Measurements from ENCODE around the gene TMEM209.

Gene TMEM209

DNA sequence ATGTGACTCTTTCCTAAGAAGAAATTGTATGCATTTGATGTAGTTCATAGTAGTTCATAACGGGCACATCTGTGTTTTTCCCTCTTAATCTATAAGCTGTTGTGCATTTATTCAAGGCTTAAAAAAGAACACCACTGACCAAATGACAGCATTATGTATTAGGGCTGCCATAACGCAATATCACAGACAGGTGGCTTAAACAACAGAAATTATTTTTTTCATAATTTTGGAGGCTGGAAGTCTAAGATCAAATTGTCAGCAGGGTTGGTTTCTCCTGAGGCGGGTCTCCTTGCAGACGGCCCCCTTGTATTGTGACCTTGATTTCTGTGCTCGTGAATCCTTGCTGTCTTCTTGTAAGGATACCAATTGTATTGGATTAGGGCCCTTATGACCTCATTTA is 1.8 kb upstream of the TMEM209 start:
- Histone ChIP-seq H3K27ac (ENCODE audit: low read length, poor library complexity, severe bottlenecking) (no peak overlapping the region), H3K4me1 (ENCODE audit: control insufficient read depth, insufficient read depth, low read depth, low read length) (peaks cover 4% of the 10 kb centered on the region), H3K23ac (ENCODE audit: low read length in 2 of 2) (no peak overlapping the region), H4K91ac (ENCODE audit: low read length) (no peak overlapping the region), H2AFZ (ENCODE audit: low read depth, low read length) (no peak overlapping the region), H2BK120ac (ENCODE audit: low read depth, low read length) (no peak overlapping the region), H2BK15ac (ENCODE audit: low read depth, poor library complexity, severe bottlenecking) (no peak overlapping the region), H3K14ac (ENCODE audit: low read length in 2 of 2) (no peak overlapping the region), H3K4me2 (ENCODE audit: low read length, poor library complexity, severe bottlenecking) (no peak overlapping the region), H3K36me3 (ENCODE audit: control insufficient read depth in 1 of 2, insufficient read depth in 2 of 2, low read depth in 1 of 2, low read length in 2 of 2) (peaks cover 0 to 17% of the 10 kb centered on the region in 2 experiments), H2AK5ac (ENCODE audit: low read length, severe bottlenecking) (no peak overlapping the region), H4K8ac (ENCODE audit: low read length) (no peak overlapping the region), H2BK12ac (ENCODE audit: low read length in 2 of 2) (no peak overlapping the region), H3K4ac (ENCODE audit: low read depth in 1 of 2, low read length in 2 of 2) (no peak overlapping the region), H3K9me3 (ENCODE audit: control insufficient read depth, low read length) (no peaks in the 10 kb centered on the region), H2BK5ac (ENCODE audit: low read depth, low read length, poor library complexity, severe bottlenecking) (no peak overlapping the region), H3K9ac (ENCODE audit: low read length) (peak overlapping the region; percentile 52), H3K27me3 (ENCODE audit: control insufficient read depth in 1 of 2, insufficient read depth in 1 of 2, low read length in 2 of 2) (no peaks in the 10 kb centered on the region), H3K18ac (ENCODE audit: low read depth in 1 of 2, low read length in 2 of 2) (no peak overlapping the region), H3K4me3 (ENCODE audit: insufficient read depth in 1 of 2, low read depth in 1 of 2, low read length in 2 of 2) (no peak overlapping the region), H3K79me1 (replicated peaks; ENCODE audit: low read length, poor library complexity, severe bottlenecking) (peaks cover 3% of the 10 kb centered on the region)
- 100% methylated on average over 3 of the region's 5 CpGs for WGBS
- no peak for DNase-seq

DNA sequence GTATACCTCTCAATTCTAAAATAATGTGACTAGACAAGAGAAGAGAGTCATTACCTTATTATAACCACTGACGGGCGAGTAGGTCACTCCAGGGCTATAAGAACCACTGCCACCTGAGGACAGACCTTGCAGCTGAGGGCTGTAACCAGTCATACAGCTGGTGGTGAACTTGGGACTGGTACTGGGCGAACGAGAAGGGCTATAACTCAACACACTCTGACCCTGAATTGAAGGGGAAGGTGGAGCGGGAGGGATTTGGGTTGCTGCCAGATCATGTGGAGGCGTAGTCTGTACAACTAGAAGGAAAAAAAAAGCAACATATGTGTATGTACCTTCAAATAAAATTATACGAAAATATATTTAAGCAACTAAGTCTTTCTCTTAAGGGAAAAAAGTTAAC is 3.4 kb downstream of the TMEM209 start:
- Histone ChIP-seq H3K79me1 (replicated peaks; ENCODE audit: low read length, poor library complexity, severe bottlenecking) (peaks cover 9% of the 10 kb centered on the region), H2BK12ac (ENCODE audit: low read length in 2 of 2) (no peak overlapping the region), H2BK5ac (ENCODE audit: low read depth, low read length, poor library complexity, severe bottlenecking) (no peak overlapping the region), H4K91ac (ENCODE audit: low read length) (no peak overlapping the region), H2AK5ac (ENCODE audit: low read length, severe bottlenecking) (no peak overlapping the region), H3K27ac (ENCODE audit: low read length, poor library complexity, severe bottlenecking) (no peak overlapping the region), H2BK15ac (ENCODE audit: low read depth, poor library complexity, severe bottlenecking) (no peak overlapping the region), H3K9me3 (ENCODE audit: control insufficient read depth, low read length) (no peaks in the 10 kb centered on the region), H3K4me2 (ENCODE audit: low read length, poor library complexity, severe bottlenecking) (no peak overlapping the region), H3K18ac (ENCODE audit: low read depth in 1 of 2, low read length in 2 of 2) (no peak overlapping the region), H2BK120ac (ENCODE audit: low read depth, low read length) (no peak overlapping the region), H3K4ac (ENCODE audit: low read depth in 1 of 2, low read length in 2 of 2) (no peak overlapping the region), H3K23ac (ENCODE audit: low read length in 2 of 2) (no peak overlapping the region), H3K14ac (ENCODE audit: low read length in 2 of 2) (no peak overlapping the region), H2AFZ (ENCODE audit: low read depth, low read length) (no peak overlapping the region), H4K8ac (ENCODE audit: low read length) (no peak overlapping the region), H3K27me3 (ENCODE audit: control insufficient read depth in 1 of 2, insufficient read depth in 1 of 2, low read length in 2 of 2) (no peaks in the 10 kb centered on the region), H3K4me1 (ENCODE audit: control insufficient read depth, insufficient read depth, low read depth, low read length) (peaks cover 3% of the 10 kb centered on the region), H3K9ac (ENCODE audit: low read length) (no peak overlapping the region), H3K4me3 (ENCODE audit: insufficient read depth in 1 of 2, low read depth in 1 of 2, low read length in 2 of 2) (no peak overlapping the region), H3K36me3 (ENCODE audit: control insufficient read depth in 1 of 2, insufficient read depth in 2 of 2, low read depth in 1 of 2, low read length in 2 of 2) (peaks cover 4 to 60% of the 10 kb centered on the region in 2 experiments)
- 90% methylated on average over 4 of the region's 7 CpGs for WGBS
- no peak for DNase-seq

DNA sequence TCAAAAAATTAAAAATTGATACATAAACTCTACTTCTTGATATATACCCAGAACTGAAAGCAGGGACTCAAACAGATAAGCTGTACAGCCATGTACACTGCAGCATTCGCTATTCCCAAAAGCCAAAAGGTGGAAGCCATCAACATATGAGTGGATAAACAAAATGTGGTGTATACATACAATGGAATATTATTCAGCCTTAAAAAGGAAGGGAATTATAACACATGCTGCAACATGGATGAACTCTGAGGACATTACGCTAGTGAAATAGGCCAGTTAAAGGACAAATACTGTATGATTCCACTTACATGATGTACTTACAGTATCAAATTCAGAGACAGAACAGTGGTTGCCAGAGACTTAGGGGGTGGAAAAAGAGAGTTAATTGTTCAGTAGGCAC is 8.1 kb downstream of the TMEM209 start:
- Histone ChIP-seq H4K91ac (ENCODE audit: low read length) (no peak overlapping the region), H2AK5ac (ENCODE audit: low read length, severe bottlenecking) (no peak overlapping the region), H3K27ac (ENCODE audit: low read length, poor library complexity, severe bottlenecking) (no peak overlapping the region), H3K9me3 (ENCODE audit: control insufficient read depth, low read length) (no peaks in the 10 kb centered on the region), H3K79me1 (replicated peaks; ENCODE audit: low read length, poor library complexity, severe bottlenecking) (peaks cover 5% of the 10 kb centered on the region), H2BK120ac (ENCODE audit: low read depth, low read length) (no peak overlapping the region), H3K9ac (ENCODE audit: low read length) (no peak overlapping the region), H2BK15ac (ENCODE audit: low read depth, poor library complexity, severe bottlenecking) (no peak overlapping the region), H3K36me3 (ENCODE audit: control insufficient read depth in 1 of 2, insufficient read depth in 2 of 2, low read depth in 1 of 2, low read length in 2 of 2) (peaks cover 6 to 65% of the 10 kb centered on the region in 2 experiments), H3K23ac (ENCODE audit: low read length in 2 of 2) (no peak overlapping the region), H2BK12ac (ENCODE audit: low read length in 2 of 2) (no peak overlapping the region), H3K18ac (ENCODE audit: low read depth in 1 of 2, low read length in 2 of 2) (no peak overlapping the region), H3K4me3 (ENCODE audit: insufficient read depth in 1 of 2, low read depth in 1 of 2, low read length in 2 of 2) (no peak overlapping the region), H2AFZ (ENCODE audit: low read depth, low read length) (no peak overlapping the region), H3K27me3 (ENCODE audit: control insufficient read depth in 1 of 2, insufficient read depth in 1 of 2, low read length in 2 of 2) (no peaks in the 10 kb centered on the region), H3K14ac (ENCODE audit: low read length in 2 of 2) (no peak overlapping the region), H3K4me1 (ENCODE audit: control insufficient read depth, insufficient read depth, low read depth, low read length) (no peaks in the 10 kb centered on the region), H3K4ac (ENCODE audit: low read depth in 1 of 2, low read length in 2 of 2) (no peak overlapping the region), H3K4me2 (ENCODE audit: low read length, poor library complexity, severe bottlenecking) (no peak overlapping the region), H2BK5ac (ENCODE audit: low read depth, low read length, poor library complexity, severe bottlenecking) (no peak overlapping the region), H4K8ac (ENCODE audit: low read length) (no peak overlapping the region)
- DNase-seq: no peak
- 33% methylated on average over 1 of the region's 2 CpGs for WGBS

DNA sequence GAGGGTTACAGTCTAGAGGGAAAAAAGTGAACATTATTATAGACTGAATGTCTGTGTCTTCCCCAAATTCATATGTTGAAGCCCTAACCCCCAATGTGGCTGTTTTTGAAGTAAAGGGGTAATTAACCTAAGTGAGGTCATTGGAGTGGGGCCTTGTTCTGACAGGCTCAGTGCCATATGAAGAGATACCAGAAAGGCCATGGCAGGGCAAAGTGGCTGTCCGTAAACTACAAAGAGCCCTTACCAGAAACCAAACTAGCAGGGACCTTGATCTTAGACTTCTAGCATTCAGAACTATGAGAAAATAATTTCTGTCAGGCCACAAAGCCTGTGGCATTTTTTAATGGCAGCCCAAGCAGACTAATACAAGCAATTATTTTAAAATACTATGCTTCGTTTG is 8.7 kb downstream of the TMEM209 start:
- no peaks in the 10 kb centered on the region for H3K9me3 ChIP-seq (ENCODE audit: control insufficient read depth, low read length)
- no peak overlapping the region for H3K4ac ChIP-seq (ENCODE audit: low read depth in 1 of 2, low read length in 2 of 2)
- 75% methylated on average over 2 of the region's 2 CpGs for WGBS
- H2AK5ac ChIP-seq (ENCODE audit: low read length, severe bottlenecking): no peak overlapping the region
- no peak overlapping the region for H2BK5ac ChIP-seq (ENCODE audit: low read depth, low read length, poor library complexity, severe bottlenecking)
- no peak overlapping the region for H4K8ac ChIP-seq (ENCODE audit: low read length)
- no peak overlapping the region for H3K23ac ChIP-seq (ENCODE audit: low read length in 2 of 2)
- H3K36me3 ChIP-seq (ENCODE audit: control insufficient read depth in 1 of 2, insufficient read depth in 2 of 2, low read depth in 1 of 2, low read length in 2 of 2): peaks cover 3 to 65% of the 10 kb centered on the region in 2 experiments
- no peak overlapping the region for H3K18ac ChIP-seq (ENCODE audit: low read depth in 1 of 2, low read length in 2 of 2)
- DNase-seq: no peak
- peaks cover 3% of the 10 kb centered on the region for H3K79me1 ChIP-seq (replicated peaks; ENCODE audit: low read length, poor library complexity, severe bottlenecking)
- H4K91ac ChIP-seq (ENCODE audit: low read length): no peak overlapping the region
- H3K4me3 ChIP-seq (ENCODE audit: insufficient read depth in 1 of 2, low read depth in 1 of 2, low read length in 2 of 2): no peak overlapping the region
- no peaks in the 10 kb centered on the region for H3K27me3 ChIP-seq (ENCODE audit: control insufficient read depth in 1 of 2, insufficient read depth in 1 of 2, low read length in 2 of 2)
- no peaks in the 10 kb centered on the region for H3K4me1 ChIP-seq (ENCODE audit: control insufficient read depth, insufficient read depth, low read depth, low read length)
- no peak overlapping the region for H2AFZ ChIP-seq (ENCODE audit: low read depth, low read length)
- no peak overlapping the region for H3K4me2 ChIP-seq (ENCODE audit: low read length, poor library complexity, severe bottlenecking)
- no peak overlapping the region for H3K27ac ChIP-seq (ENCODE audit: low read length, poor library complexity, severe bottlenecking)
- H2BK12ac ChIP-seq (ENCODE audit: low read length in 2 of 2): no peak overlapping the region
- H3K9ac ChIP-seq (ENCODE audit: low read length): no peak overlapping the region
- H3K14ac ChIP-seq (ENCODE audit: low read length in 2 of 2): no peak overlapping the region
- no peak overlapping the region for H2BK15ac ChIP-seq (ENCODE audit: low read depth, poor library complexity, severe bottlenecking)
- no peak overlapping the region for H2BK120ac ChIP-seq (ENCODE audit: low read depth, low read length)

All from mesenchymal stem cell (in vitro differentiated cells and primary cell).